ENCODE results near the gene NHLH2.

NHLH2 gene

DNA sequence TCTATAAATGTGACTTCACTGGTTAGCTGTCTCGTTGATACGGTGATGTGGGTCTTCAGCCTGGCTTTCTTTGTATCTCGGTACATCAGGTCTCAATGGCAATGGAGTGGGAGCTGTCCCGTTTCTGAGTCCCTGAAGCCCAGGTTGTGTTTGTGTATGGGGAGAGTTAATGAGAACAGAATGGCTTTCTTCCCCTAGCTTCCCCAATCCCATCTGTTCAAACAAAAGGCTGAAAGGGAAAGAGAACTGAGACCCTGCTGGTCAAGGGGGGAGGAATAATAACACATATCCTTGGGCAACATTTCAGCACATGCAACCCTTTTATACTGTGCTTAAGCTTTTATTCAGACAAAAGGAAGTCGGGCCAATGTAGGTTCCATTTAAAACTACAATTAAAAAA lies 44.0 kb downstream of the NHLH2 start:
- DNase-seq: peak; percentile 67 to 90

DNA sequence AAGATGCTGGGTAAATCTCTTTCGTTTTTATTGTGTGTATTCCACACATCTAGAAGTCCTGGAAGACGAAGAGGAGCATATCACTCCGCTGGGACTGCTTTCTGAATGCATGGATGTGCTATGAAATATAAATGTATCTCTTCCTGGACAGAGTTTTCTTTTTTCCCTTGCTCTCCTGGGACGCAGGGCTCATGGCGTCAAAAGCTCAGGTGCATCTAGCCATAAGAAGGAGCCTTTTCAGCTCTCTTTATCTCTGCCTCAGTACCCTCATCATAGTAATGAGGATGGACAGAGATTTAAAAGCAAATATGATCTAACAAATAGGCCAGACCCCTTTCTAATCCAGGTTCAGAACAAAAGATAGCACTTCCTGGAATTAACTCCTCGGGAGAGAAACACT lies 44.9 kb downstream of the NHLH2 start:
- DNase-seq: no peak

DNA sequence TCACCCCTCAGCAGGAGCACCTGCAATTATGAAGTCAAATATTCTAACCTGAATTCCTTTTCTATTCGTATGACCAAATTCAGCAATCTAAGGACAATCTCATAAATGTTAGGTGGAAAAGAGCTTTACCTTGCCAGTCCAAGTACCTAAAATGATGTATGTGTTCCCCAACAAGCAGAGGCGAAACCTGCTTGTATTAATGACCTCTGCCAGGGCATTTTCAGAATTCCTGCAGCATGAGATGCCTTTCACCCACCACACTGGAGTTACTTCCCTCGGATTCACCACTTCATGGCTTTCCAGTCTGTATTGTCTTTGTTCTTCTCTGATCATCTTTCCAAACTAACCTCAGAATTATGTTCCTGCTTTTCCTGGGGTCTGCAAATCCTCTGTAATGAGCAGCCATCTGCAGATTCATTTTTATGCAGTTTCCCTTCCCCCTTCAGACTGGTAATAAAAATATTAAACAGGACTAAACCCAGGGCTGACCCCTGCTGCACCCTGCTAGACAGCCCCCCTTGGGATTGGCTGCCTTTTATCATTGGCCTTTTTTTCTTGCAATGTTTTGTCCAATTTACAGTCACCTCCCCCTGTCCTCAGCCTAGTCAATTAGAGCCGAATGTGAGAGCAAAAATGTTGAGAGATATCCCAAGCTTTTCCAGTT lies 45.8 kb downstream of the NHLH2 start:
- peak; percentile 21 to 66 for DNase-seq

DNA sequence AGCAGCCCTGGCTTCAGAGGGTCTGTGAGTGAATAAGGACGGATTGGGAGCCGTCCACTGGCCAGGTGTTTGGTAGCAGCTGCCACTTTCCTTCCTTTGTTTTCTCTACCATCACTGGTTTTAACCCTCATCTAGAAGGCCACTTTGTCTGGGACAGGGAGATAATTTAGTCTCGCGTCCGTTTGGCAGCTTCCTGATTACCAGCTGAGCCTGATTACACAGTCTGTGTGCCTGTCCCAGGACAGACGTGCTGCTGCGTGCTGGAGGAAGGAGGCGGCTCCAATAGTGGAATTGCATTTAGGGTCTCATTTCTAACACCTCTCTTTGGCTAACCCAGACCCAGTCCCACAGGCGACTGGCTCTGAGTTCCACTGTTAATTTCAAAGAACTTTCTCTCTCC lies 47.8 kb downstream of the NHLH2 start:
- no peak for DNase-seq

DNA sequence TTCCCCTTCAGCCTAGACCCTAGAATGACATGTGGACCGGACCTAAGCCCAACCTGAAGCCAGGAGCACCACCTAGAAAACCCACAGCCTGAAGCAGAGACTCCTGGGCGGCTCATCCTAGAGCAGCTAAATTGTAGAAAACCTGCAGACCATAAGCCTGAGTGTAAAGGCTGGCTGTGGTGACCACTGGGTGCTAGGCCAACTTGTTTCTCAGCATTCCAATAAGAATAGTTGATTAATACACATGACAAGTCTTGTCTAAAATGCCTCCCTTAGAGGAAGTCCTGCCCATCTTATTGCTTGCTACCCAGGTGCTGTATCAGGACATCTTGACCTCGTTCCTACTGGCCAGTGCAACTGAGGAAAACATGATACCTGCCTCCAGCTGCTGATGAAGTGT lies 49.1 kb downstream of the NHLH2 start:
- DNase-seq: no peak

DNA sequence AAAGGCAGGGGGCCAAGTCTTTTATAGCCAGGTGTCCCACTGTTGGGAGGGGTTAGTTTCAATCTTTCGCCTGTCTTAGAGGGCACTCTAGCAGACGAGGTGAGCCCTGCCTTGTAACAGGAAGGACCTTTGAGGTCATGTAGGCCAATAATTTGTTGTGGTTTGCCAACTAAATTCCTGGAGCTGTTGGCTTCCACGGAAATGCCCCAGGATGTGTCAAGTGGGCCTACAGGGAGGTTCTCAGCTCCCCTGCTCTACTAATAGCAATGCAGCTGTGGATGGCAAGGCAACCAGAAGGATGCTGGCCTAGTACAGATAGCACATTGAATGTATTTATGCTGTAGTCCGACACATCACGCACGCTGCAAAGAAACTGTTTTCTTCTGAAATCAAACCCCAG lies 50.1 kb downstream of the NHLH2 start:
- DNase-seq: no peak

DNA sequence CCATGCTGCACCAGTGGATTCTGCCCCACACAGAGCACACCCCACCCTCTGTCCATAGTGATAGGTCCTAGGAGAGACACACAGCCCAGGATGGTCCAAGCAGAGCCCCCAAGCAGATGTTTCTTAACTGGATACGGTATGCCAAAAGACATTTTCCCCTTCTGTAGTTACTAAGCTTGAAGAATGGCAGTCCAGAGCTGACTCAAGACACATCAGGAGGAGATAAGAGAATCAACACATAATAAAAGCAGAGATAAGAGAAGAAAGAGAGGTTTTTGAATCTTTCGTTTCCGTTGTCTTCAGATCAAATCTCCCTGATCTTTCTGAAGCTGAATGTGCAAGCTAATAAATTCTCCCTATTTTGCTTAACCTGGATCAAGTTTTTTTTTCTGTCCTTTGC lies 50.6 kb downstream of the NHLH2 start:
- DNase-seq: no peak

Measured in NCI-H524 (cell line).